GM23248 (cell line): ENCODE measurements around the gene HIVEP1. TPM values are rescaled to one million over a fixed set of nuclear protein-coding genes. Genes with fewer than 3 reads are reported as not detected.

ENCODE experiments used
- DNase-seq: peaks from one replicate; pipeline ENCODE4 v3.0.0-alpha.2; 2015
- H2AFZ ChIP-seq: fragments of 200-600 bp; sonication (generic); 2 replicates; pipeline ENCODE4 v1.6.1; 2016; ENCODE audit warnings: antibody characterized with exemption
- H3F3A ChIP-seq: fragments of 200-600 bp; sonication (generic); 2 replicates; pipeline ENCODE4 v1.6.1; 2016; ENCODE audit warnings: mild to moderate bottlenecking, antibody characterized with exemption, mixed run types; ENCODE audit not compliant: insufficient read depth
- H3K27ac ChIP-seq: fragments of 200-600 bp; sonication (generic); 2 replicates; pipeline ENCODE4 v1.5.1; 2016; ENCODE audit warnings: mild to moderate bottlenecking
- H3K27me3 ChIP-seq: fragments of 200-600 bp; sonication (generic); replicated peaks from 2 replicates; pipeline ENCODE4 v1.6.1; 2016; ENCODE audit warnings: mild to moderate bottlenecking; ENCODE audit not compliant: insufficient read depth
- H3K36me3 ChIP-seq: fragments of 200-600 bp; sonication (generic); 2 replicates; pipeline ENCODE4 v1.6.1; 2016; ENCODE audit warnings: low read depth, mild to moderate bottlenecking
- H3K4me1 ChIP-seq: fragments of 200-600 bp; sonication (generic); 2 replicates; pipeline ENCODE4 v1.6.1; 2016; ENCODE audit warnings: mild to moderate bottlenecking; ENCODE audit not compliant: insufficient read depth
- H3K4me2 ChIP-seq: fragments of 200-600 bp; sonication (generic); one replicate; pipeline ENCODE4 v1.6.1; 2016; ENCODE audit warnings: mild to moderate bottlenecking; ENCODE audit not compliant: unreplicated experiment
- H3K4me3 ChIP-seq: fragments of 200-600 bp; sonication (generic); 2 replicates; pipeline ENCODE4 v1.5.1; 2016; ENCODE audit warnings: mild to moderate bottlenecking
- H3K79me2 ChIP-seq: fragments of 200-600 bp; sonication (generic); 2 replicates; pipeline ENCODE4 v1.6.1; 2016; ENCODE audit warnings: mild to moderate bottlenecking; ENCODE audit not compliant: insufficient read depth
- H3K9ac ChIP-seq: fragments of 200-600 bp; sonication (generic); 2 replicates; pipeline ENCODE4 v1.6.1; 2016; ENCODE audit warnings: mild to moderate bottlenecking
- H3K9me2 ChIP-seq: fragments of 200-600 bp; sonication (generic); 2 replicates; pipeline ENCODE4 v1.6.1; 2016; ENCODE audit warnings: mixed run types, mild to moderate bottlenecking, moderate library complexity; ENCODE audit not compliant: insufficient read depth
- H3K9me3 ChIP-seq: fragments of 200-600 bp; sonication (generic); one replicate; pipeline ENCODE4 v1.6.1; 2017; ENCODE audit warnings: low read depth
- H4K20me1 ChIP-seq: fragments of 200-600 bp; sonication (generic); 2 replicates; pipeline ENCODE4 v1.6.0; 2016; ENCODE audit not compliant: insufficient read depth
- EZH2 ChIP-seq: fragments of 200-600 bp; sonication (generic); IDR thresholded peaks from 2 replicates; pipeline ENCODE4 v1.6.1; 2018; ENCODE audit warnings: antibody characterized with exemption, mild to moderate bottlenecking; ENCODE audit not compliant: insufficient read depth, poor library complexity, severe bottlenecking
- EZH2phosphoT487 ChIP-seq: fragments of 200-600 bp; sonication (generic); IDR thresholded peaks from 2 replicates; pipeline ENCODE4 v1.6.1; 2018; ENCODE audit warnings: antibody characterized with exemption, moderate library complexity, mild to moderate bottlenecking, low read depth; ENCODE audit not compliant: insufficient read depth
- WGBS, 2 experiments: methylation state at CpG; one replicate each; pipeline ENCODE4 v1.1.6; 2015 to 2017; ENCODE audit warnings: low lambda C conversion rate in 2 of 2, low coverage in 1 of 2; ENCODE audit errors: missing lambda C conversion rate in 2 of 2; 5-methylcytosine and 5-hydroxymethylcytosine counted together
- in situ Hi-C: fragments of 300-500 bp; cut with MboI; formaldehyde crosslinking; loops from 2 replicates; pipeline ENCODE4 v1.15.0; 2020
- polyA plus RNA-seq: library from polyadenylated mRNA; unstranded; fragments of >200 nt; fragmentation: Nextera tagmentation; extraction: Ambion mirVana; gene quantifications from 2 replicates; pipeline ENCODE4 v1.2.1, GENCODE V29; 2016
- total RNA-seq: library from RNA; depleted of rRNA; stranded (reverse); fragments of >200 nt; shearing (Covaris generic); gene quantifications from 2 replicates; pipeline ENCODE4 v1.2.3, GENCODE V29; 2014

HIVEP1 gene
- total and polyA plus RNA-seq, 2 experiments from 2014 or later: 3.3 to 7.1 TPM

DNA sequence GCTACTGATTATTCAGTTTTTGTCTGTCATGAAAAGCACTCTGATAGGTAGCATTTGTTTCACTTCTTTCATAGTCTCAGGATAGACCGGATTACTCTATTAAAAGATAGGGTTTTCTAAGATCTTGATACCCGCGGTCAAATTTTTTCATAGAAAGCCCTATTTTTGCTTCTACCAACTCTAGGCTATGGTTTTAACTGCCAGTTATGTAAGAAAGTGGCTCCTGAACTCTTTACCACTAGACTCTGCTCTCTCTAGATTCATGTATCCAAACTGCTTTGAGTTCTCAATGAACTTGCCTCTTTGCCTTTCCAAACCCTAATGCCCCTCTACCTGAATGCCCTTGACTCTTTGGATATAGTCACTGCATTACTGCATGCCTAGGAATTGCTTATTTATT lies 70.3 kb downstream of the HIVEP1 start:
- Histone ChIP-seq H3K27ac (no peak overlapping the region), H3K9me3 (no peaks in the 10 kb centered on the region), H3K9me2 (no peaks in the 10 kb centered on the region), H3K4me3 (no peak overlapping the region), H2AFZ (no peak overlapping the region), H3K4me1 (0 out of 2 replicates have a peak, but pooled peaks cover 4% of the 10 kb centered on the region), H3F3A (no peaks in the 10 kb centered on the region), H3K79me2 (peaks cover 38% of the 10 kb centered on the region), H3K27me3 (no peaks in the 10 kb centered on the region), H3K36me3 (no peaks in the 10 kb centered on the region), H3K9ac (no peak overlapping the region), H4K20me1 (no peaks in the 10 kb centered on the region), H3K4me2 (no peak overlapping the region)
- 98% methylated on average over 3 of the region's 3 CpGs for WGBS, 2 experiments
- in situ Hi-C loops: no loop called here
- no peak for DNase-seq
- TF ChIP-seq EZH2: no peak
- TF ChIP-seq EZH2phosphoT487: no peak

DNA sequence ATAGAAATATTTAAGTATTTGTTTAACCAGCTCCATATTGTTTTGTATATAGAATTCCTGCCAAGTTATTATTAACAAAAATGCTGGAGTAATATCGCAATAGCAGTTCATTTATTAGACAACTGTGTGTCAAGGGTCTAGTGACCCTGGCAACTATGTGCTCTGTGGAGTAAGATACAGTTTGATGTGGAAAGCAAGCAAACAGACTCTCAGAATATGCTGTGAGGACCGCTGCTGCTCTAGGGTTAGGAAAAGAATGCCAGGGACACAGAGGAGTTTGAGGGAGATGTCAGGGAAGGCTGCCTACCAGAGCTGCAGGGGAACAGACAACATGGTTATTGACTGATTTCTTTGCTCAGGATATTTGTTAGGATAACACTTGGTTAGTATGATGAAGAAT lies 71.2 kb downstream of the HIVEP1 start:
- WGBS, 2 experiments: 76 to 80% methylated on average over 2 of the region's 2 CpGs
- H3K4me2 ChIP-seq: no peak overlapping the region
- no peaks in the 10 kb centered on the region for H4K20me1 ChIP-seq

DNA sequence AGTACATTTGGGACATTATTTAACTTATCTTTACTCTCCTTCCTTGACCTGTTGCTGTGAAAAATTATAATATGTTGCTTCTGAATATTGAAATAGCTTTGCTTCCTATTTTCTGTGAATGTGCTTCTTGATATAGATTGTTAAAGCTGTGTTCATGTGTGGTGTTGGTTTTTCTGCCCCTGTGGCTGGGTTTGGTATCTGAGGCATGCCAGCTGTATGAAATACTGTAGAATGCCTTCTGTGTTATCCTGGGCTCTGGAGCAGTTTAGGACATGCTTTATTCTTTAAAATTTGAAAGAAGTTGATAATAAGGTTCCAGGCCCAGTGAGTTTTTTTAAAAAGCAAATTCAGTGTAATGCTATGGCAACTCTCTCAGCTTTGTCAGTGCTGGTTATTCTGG lies 71.7 kb downstream of the HIVEP1 start:
- H3K4me3 ChIP-seq: no peak overlapping the region
- H3K9me2 ChIP-seq: no peaks in the 10 kb centered on the region
- H3K27ac ChIP-seq: no peak overlapping the region
- H3K4me2 ChIP-seq: no peak overlapping the region
- peaks cover 35% of the 10 kb centered on the region for H3K79me2 ChIP-seq
- H3K27me3 ChIP-seq: no peaks in the 10 kb centered on the region
- no peak overlapping the region for H3K9ac ChIP-seq
- TF ChIP-seq EZH2 (no peak), EZH2phosphoT487 (no peak)
- peak; percentile 19 for DNase-seq
- in situ Hi-C loops: no loop called here
- no peaks in the 10 kb centered on the region for H3K36me3 ChIP-seq
- no peaks in the 10 kb centered on the region for H3F3A ChIP-seq
- no peaks in the 10 kb centered on the region for H3K9me3 ChIP-seq
- 0 out of 2 replicates have a peak, but pooled peaks cover 4% of the 10 kb centered on the region for H3K4me1 ChIP-seq
- H4K20me1 ChIP-seq: no peaks in the 10 kb centered on the region
- no peak overlapping the region for H2AFZ ChIP-seq

More for the DNA sequence above, 71.2 kb downstream of the HIVEP1 start:
- Histone ChIP-seq H3K4me1 (0 out of 2 replicates have a peak, but pooled peaks cover 4% of the 10 kb centered on the region), H3K9me3 (no peaks in the 10 kb centered on the region), H3K4me3 (no peak overlapping the region), H2AFZ (no peak overlapping the region), H3K79me2 (peaks cover 35% of the 10 kb centered on the region), H3K36me3 (no peaks in the 10 kb centered on the region), H3K27ac (no peak overlapping the region), H3K9ac (no peak overlapping the region), H3K9me2 (no peaks in the 10 kb centered on the region), H3K27me3 (no peaks in the 10 kb centered on the region), H3F3A (no peaks in the 10 kb centered on the region)
- in situ Hi-C loops: no loop called here
- TF ChIP-seq EZH2 (no peak), EZH2phosphoT487 (no peak)
- DNase-seq: no peak

DNA sequence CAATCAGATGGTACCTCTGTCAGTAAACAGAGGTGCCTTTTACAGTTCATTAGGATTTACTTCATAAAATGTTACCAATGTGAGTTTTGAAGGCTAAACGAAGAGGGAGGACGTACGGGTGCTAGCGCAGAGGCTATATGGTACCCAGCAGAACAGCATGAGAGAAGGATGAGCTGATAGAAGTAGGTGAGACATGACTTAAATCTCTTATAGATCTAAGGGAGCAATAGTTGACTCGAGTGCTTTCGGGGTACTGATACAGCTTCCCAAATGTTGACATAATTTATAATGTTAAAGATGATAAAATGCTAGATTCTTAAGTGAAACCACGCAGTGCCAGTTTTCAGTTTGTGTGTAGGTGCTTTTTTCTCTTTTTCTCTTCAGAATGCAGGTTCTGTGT lies 72.6 kb downstream of the HIVEP1 start:
- no peak for DNase-seq
- H3K9me3 ChIP-seq: no peaks in the 10 kb centered on the region
- no peak overlapping the region for H3K9ac ChIP-seq
- no peak overlapping the region for H3K27ac ChIP-seq
- H3K9me2 ChIP-seq: no peaks in the 10 kb centered on the region
- in situ Hi-C loops: no loop called here
- WGBS, 2 experiments: 67 to 70% methylated on average over 7 of the region's 7 CpGs
- no peaks in the 10 kb centered on the region for H3K36me3 ChIP-seq
- H2AFZ ChIP-seq: no peak overlapping the region
- no peak overlapping the region for H3K4me2 ChIP-seq
- H3K27me3 ChIP-seq: no peaks in the 10 kb centered on the region
- 0 out of 2 replicates have a peak, but pooled peaks cover 4% of the 10 kb centered on the region for H3K4me1 ChIP-seq
- no peak overlapping the region for H3K4me3 ChIP-seq
- H3F3A ChIP-seq: no peaks in the 10 kb centered on the region
- TF ChIP-seq EZH2 (no peak), EZH2phosphoT487 (no peak)
- H3K79me2 ChIP-seq: peaks cover 30% of the 10 kb centered on the region
- H4K20me1 ChIP-seq: no peaks in the 10 kb centered on the region

DNA sequence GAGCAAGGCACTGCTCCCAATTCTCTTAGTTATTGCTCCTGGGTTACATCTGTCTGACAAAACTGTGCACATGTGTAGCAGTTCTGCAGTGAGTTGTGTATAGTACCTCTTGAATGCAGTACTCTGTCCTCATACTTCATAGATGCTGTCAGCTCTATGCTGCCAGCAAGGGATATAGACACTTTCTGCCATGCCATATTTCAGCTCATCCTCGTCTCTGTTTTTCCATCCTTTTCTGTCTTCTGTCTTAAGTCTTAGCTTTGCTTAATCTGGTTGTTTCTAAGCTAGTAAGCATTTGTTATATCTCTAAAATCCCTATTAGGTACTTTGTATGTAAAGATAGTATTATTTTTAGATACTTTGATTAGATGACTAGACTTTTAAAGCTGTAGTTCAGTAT lies 76.4 kb downstream of the HIVEP1 start:
- H3K79me2 ChIP-seq: peaks cover 8% of the 10 kb centered on the region
- H3K4me2 ChIP-seq: no peak overlapping the region
- 0 out of 2 replicates have a peak, but pooled peaks cover 4% of the 10 kb centered on the region for H3K4me1 ChIP-seq
- no peaks in the 10 kb centered on the region for H3K9me2 ChIP-seq
- H2AFZ ChIP-seq: no peak overlapping the region
- TF ChIP-seq EZH2phosphoT487 (no peak), EZH2 (no peak)
- no peaks in the 10 kb centered on the region for H3K27me3 ChIP-seq
- no peaks in the 10 kb centered on the region for H3K9me3 ChIP-seq
- H3K36me3 ChIP-seq: no peaks in the 10 kb centered on the region
- no peaks in the 10 kb centered on the region for H4K20me1 ChIP-seq
- DNase-seq: no peak
- no peaks in the 10 kb centered on the region for H3F3A ChIP-seq
- no peak overlapping the region for H3K4me3 ChIP-seq
- WGBS, 2 experiments: 95 to 96% methylated on average over 1 of the region's 1 CpG
- no peak overlapping the region for H3K9ac ChIP-seq
- no peak overlapping the region for H3K27ac ChIP-seq
- in situ Hi-C loops: no loop called here
